GM12874 (cell line): ENCODE data around the gene CKB.

Source experiments
- TF ChIP-seq, protein P1 (sequence below): IDR thresholded peaks from 2 replicates; pipeline ENCODE4 v1.5.1; 2011; ENCODE audit warnings: low read depth, mild to moderate bottlenecking, control low read depth, low read length, moderate library complexity; ENCODE audit not compliant: insufficient read depth

CKB gene

DNA sequence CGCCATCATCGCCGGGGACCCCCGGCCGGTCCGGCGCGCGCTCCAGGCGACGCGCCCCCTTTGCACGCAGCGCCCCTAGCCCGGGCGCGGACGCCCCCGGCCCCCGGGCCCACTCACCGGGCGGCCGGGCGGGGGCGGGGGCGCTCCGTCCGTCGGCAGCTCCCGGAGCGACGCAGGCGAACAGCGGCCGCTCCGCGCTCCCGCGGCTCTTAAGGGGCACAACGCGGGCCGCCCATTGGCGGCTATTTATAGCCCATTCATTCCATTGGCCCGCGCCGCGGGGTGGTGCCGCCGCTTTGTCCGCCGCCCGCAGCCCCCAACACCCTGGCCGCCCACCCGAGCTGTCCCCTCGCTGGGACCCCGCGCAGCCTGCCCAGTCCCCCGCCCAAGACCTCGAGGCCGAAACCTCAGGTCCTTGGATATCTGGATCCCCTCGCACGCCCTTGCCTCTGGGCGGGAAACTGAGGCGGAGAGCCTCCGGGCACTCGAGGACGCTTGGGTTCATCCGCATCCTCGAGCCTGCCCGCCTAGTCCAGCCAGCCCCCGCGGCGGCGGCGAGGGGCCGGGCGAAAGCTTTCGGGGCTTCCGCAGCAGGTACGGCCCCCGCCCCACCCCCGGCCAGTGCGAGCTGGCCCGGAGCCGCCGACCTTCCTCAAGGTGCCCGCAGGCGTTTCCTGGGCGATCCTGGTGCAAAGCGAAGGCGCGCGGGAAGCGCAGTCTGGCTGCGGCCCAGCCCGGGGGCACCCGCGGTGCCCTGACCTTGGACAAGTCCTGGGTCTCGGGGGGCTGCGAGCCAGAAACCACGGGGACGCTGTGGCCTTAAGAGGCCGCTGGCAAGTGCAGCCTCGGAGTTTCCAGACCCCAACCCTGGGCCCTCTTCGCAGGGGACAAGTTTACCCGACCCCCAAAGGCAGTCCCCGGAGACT lies at the start of gene CKB:
TSS of gene CKB (minus strand) at position 182 of the 926 bp plus-strand sequence. CDS start 337 bp downstream, outside the sequence.
- TF ChIP-seq, protein P1, sequence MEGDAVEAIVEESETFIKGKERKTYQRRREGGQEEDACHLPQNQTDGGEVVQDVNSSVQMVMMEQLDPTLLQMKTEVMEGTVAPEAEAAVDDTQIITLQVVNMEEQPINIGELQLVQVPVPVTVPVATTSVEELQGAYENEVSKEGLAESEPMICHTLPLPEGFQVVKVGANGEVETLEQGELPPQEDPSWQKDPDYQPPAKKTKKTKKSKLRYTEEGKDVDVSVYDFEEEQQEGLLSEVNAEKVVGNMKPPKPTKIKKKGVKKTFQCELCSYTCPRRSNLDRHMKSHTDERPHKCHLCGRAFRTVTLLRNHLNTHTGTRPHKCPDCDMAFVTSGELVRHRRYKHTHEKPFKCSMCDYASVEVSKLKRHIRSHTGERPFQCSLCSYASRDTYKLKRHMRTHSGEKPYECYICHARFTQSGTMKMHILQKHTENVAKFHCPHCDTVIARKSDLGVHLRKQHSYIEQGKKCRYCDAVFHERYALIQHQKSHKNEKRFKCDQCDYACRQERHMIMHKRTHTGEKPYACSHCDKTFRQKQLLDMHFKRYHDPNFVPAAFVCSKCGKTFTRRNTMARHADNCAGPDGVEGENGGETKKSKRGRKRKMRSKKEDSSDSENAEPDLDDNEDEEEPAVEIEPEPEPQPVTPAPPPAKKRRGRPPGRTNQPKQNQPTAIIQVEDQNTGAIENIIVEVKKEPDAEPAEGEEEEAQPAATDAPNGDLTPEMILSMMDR, result no peak

DNA sequence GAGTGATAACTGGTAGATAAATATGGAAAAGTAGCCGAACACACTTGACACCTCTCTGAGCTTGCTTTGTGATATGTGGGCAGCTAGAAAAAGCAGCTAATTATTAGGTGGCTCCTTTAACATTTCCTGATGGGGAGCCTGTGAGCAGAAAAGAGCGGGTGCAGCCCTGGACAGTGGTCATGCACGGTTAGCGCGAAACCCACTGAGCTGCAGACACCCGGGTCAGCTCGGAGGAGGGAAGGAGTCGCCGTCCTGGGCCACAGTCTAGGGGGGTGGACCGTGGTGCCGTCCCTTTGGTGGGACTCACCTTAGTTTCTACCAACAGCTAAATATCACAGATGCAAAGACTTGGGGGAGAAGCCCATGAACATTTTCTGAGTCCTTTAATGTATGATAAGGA lies 46.8 kb upstream of the CKB start:
- TF ChIP-seq, protein P1, result no peak

DNA sequence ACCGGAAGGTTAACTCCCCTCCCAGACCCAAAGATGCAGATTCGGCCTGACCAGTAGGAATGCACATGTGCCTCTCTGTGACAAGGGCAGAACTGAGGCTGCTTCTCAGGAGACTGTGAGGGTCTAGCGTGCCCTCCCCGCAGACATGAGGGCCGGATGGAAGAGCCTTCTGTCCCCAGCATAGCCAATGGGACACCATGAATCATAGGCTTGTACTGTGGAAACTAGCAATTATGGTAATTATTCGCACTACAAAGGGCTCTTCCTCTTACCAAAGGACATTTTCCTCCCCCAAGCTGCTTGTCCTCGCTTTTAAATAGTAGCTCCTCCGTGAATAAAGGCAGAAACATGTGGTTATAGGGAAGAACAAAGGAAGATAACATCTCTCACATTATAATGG lies 46.3 kb upstream of the CKB start:
- TF ChIP-seq, protein P1, result no peak

DNA sequence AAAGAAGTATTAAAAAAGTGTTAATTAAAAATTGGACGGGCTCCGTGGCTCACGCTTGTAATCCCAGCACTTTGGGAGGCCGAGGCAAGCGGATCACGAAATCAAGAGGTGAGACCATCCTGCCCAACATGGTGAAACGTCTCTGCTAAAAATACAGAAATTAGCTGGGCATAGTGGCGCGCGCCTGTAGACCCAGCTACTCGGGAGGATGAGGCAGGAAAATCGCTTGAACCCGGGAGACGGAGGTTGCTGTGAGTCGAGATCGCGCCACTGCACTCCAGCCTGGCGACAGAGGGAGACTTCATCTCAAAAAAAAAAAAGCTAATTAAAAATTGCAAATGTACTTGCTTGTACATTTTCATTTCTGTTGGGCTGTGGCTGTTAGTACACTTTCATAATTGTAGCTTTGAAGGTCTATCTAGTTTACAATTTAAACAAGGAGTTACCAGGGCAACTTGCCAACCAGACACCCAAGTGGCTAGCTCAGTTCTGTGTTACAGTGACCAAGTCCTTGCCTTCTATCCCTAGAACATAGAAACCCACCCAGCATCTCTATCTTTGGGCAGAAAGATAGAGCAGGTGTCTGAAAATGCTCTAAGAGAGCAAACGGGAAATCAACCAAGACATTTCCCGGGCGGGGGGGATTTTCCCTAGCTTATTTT lies 41.3 kb upstream of the CKB start:
- TF ChIP-seq, protein P1, result no peak

DNA sequence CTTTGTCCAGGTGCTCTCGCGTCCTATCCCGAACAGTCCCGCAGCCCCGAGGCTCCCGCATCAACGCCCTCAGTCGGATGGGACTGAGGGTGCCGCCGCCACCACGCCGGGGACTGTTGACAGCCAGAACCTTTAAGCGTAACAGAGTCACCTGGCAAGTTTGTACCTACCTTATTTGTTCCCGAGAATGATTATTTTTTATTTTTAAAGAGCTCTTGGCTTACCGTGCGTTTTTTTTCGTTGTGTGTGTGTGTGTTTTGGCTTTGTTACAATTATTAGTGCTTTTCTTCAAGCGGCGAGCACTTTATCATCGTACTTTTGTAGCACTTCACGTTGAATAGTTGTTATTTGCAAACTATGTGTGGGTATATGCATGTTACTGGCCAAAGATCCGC lies 40.6 kb upstream of the CKB start:
- TF ChIP-seq, protein P1, result no peak

DNA sequence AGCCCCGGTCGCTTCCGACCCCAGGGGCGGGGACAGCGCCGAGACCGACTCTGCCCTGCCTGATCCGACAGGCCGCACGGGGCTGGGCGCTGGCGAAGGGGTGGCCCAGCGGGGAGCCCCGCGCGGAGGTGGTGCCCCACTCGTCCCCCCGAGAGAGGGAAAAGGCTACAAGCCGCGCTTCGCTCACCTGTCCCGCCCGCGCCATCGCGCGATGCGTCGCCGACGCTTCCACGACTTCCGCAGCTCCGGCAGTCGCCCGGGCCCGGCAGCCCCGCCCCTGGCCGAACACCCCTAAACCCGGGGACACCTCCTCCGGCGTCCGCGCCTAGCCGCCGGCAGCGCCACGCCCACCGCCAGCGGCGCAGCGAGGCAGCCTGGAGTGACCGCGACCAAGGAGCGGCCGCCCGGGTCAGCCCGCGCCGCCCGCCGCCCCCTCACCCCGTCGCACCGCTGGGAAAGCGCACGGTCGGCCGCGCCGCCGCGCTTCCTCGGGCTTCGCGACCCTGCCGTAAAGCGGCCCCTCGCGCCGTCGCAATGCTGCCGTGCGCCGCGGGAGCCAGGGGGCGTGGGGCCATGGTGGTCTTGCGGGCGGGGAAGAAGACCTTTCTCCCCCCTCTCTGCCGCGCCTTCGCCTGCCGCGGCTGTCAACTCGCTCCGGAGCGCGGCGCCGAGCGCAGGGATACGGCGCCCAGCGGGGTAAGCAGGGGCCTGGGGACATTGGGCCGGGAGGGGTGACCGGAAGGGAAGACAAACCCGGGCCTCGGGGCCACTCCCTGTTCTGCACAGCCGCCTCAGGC lies 40.0 kb upstream of the CKB start, which contains the start of the genes BAG5 and COA8:
TSS of gene BAG5 (minus strand) at position 229 of the 797 bp plus-strand sequence. CDS start 1,493 bp downstream, outside the sequence.
TSS of gene COA8 (plus strand) at position 532 of the 797 bp plus-strand sequence. CDS start at position 574, 42 bp downstream.
- TF ChIP-seq, protein P1, result no peak

DNA sequence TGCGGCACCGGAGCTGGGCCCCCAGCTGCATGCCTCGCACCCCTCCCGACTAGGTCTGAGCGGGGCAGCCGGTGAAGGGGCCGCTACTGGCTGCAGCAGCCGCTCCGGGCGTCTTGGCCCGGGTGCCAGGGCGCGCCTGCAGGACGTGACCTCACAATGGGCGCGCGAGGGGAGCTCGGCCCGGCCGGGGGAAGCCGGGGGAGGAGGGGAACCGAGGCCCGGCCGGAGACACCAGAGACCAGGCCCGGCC lies 39.5 kb upstream of the CKB start:
- TF ChIP-seq, protein P1, result no peak
